Thoracic aorta (tissue), 2 donors: ENCODE results near the gene SGCD. TPM values are rescaled to one million over a fixed set of nuclear protein-coding genes. Genes with fewer than 3 reads are reported as not detected.

Experiments used
- ATAC-seq: fragments of 150-250 bp; one replicate; pipeline ENCODE4 v1.8.0; 2017; ENCODE audit warnings: low read depth; ENCODE audit not compliant: insufficient number of reproducible peaks, low FRiP score
- DNase-seq: peaks from one replicate; pipeline ENCODE4 v3.0.0-alpha.2; 2020; ENCODE audit warnings: low spot score
- H3K27ac ChIP-seq, 2 donors: fragments of 200-600 bp; sonication (generic); 1 replicate in 1 of 2; 2 replicates in 1 of 2; pipeline ENCODE4 v1.5.1; 2016; ENCODE audit warnings: mild to moderate bottlenecking in 2 of 2, moderate library complexity in 2 of 2
- H3K27me3 ChIP-seq: fragments of 200-600 bp; sonication (generic); replicated peaks from 2 replicates; pipeline ENCODE4 v1.6.0; 2016; ENCODE audit warnings: mild to moderate bottlenecking; ENCODE audit not compliant: insufficient read depth
- H3K36me3 ChIP-seq: fragments of 200-600 bp; sonication (generic); one replicate; pipeline ENCODE4 v1.5.1; 2016
- H3K4me1 ChIP-seq, 2 donors: fragments of 200-600 bp; sonication (generic); 1 replicate in 1 of 2; 2 replicates in 1 of 2; pipeline versions ENCODE4 v1.5.1 to v1.6.0; 2016; ENCODE audit warnings: low read depth in 2 of 2, mild to moderate bottlenecking in 1 of 2; ENCODE audit not compliant: control insufficient read depth in 1 of 2
- H3K4me3 ChIP-seq: fragments of 200-600 bp; sonication (generic); 2 replicates; pipeline ENCODE4 v1.5.1; 2016; ENCODE audit warnings: mild to moderate bottlenecking
- H3K9me3 ChIP-seq: fragments of 200-600 bp; sonication (generic); 2 replicates; pipeline ENCODE4 v1.5.1; 2016
- CTCF ChIP-seq: fragments of 200-600 bp; sonication (generic); IDR thresholded peaks from one replicate; pipeline ENCODE4 v1.5.1; 2019; ENCODE audit warnings: antibody characterized with exemption
- total RNA-seq, 2 donors: library from RNA; depleted of rRNA; stranded (reverse); fragments of >200 nt; gene quantifications; one replicate each; pipeline versions ENCODE4 v1.1.0 to v1.2.3, GENCODE V29; 2016

SGCD gene
- total RNA-seq, 2 donors from 2014 or later: 20.4 to 40.3 TPM

GRCh38 chr5:156515803-156516360, 188.9 kb downstream of the SGCD start:
- DNase-seq: no peak
- H3K27me3 ChIP-seq: no peaks in the 10 kb centered on the region
- no peak overlapping the region for H3K27ac ChIP-seq
- ATAC-seq: no peak
- peaks cover 3% of the 10 kb centered on the region for H3K36me3 ChIP-seq
- no peaks in the 10 kb centered on the region for H3K4me1 ChIP-seq
- no peak for TF ChIP-seq CTCF
- no peak overlapping the region for H3K4me3 ChIP-seq
- H3K9me3 ChIP-seq: peaks cover 2% of the 10 kb centered on the region

- TF ChIP-seq CTCF: no peak
- no peak overlapping the region for H3K4me3 ChIP-seq
- H3K27ac ChIP-seq: no peak overlapping the region
- ATAC-seq (no peak), DNase-seq (no peak)
- H3K36me3 ChIP-seq: no peaks in the 10 kb centered on the region
- H3K27me3 ChIP-seq: no peaks in the 10 kb centered on the region
- no peaks in the 10 kb centered on the region for H3K4me1 ChIP-seq
- peaks cover 2% of the 10 kb centered on the region for H3K9me3 ChIP-seq
Observed at GRCh38 chr5:156522651-156523529, 195.9 kb downstream of the SGCD start.

GRCh38 chr5:156523607-156524006, 196.6 kb downstream of the SGCD start:
- Histone ChIP-seq H3K27me3 (no peaks in the 10 kb centered on the region), H3K36me3 (no peaks in the 10 kb centered on the region), H3K9me3 (peaks cover 2% of the 10 kb centered on the region), H3K4me1 (no peaks in the 10 kb centered on the region), H3K27ac (no peak overlapping the region), H3K4me3 (no peak overlapping the region)
- no peak for DNase-seq
- no peak for TF ChIP-seq CTCF
- ATAC-seq: no peak

DNA sequence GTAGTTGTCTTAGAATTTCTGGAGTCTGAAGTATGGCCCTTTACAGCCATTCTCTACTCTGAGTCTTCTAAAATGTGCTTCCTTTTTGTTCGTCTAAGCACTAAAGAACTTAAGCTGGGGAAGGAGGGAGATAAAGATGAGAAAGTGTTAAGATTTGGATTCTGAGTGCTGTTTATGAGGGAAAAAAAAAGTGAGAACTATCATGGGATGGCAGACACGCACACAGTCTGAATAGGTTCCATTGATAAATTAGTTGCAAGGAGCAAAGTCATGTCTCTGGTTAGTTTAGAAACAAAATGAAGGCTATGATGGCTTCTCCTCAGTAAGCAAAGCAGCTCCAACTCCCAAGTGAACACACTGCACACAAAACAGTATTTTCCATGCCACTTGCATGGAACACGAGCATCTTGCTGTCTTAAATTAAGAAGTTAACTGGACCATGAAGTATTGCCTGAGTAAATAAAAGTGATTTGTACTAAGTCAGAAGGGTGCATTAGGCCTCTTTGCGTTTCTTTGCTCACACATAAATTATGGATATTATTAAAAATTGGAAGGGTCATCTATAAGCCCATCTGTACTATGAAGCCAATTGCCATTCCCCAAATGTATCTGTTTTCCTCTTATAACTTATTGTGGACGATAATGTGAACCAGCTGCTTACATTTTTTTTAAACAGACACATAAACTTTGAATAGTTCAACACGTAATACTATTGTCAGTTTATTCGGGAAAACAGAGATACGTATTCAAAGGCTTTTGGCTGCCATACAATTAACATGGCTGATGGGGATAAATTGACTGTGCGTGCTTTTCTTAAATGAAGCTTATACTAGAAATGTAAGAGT, 199.3 kb downstream of the SGCD start:
- H3K9me3 ChIP-seq: no peaks in the 10 kb centered on the region
- ATAC-seq (no peak), DNase-seq (no peak)
- H3K4me1 ChIP-seq: no peaks in the 10 kb centered on the region
- no peaks in the 10 kb centered on the region for H3K36me3 ChIP-seq
- H3K27ac ChIP-seq: no peak overlapping the region
- TF ChIP-seq CTCF: no peak
- H3K27me3 ChIP-seq: no peaks in the 10 kb centered on the region
- no peak overlapping the region for H3K4me3 ChIP-seq

DNA sequence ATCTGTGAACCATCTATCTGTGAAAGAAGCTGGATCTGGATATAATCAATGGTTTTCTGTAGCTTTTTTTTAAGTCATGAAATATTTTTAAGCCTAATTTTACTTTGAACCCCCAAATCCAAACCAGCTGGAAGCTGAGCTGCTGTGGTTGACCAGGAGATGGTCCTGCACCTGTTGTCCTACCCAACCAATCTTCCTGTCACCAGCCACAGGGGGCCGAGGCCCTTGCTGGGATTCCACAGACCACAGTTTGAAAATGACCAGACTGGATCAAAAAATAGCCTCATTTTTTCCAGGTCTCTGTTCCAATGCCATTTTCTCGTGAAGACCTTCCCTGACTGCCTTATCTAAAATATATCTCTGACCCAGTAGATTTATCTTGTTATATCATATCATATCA, 200.6 kb downstream of the SGCD start:
- Histone ChIP-seq H3K27me3 (no peaks in the 10 kb centered on the region), H3K9me3 (no peaks in the 10 kb centered on the region), H3K4me3 (no peak overlapping the region), H3K36me3 (no peaks in the 10 kb centered on the region), H3K4me1 (no peaks in the 10 kb centered on the region), H3K27ac (no peak overlapping the region)
- DNase-seq (no peak), ATAC-seq (no peak)
- no peak for TF ChIP-seq CTCF
